ENCODE measurements around the gene SP3. TPM values are rescaled to one million over a fixed set of nuclear protein-coding genes. Genes with fewer than 3 reads are reported as not detected.
A peak's percentile ranks its signal among the peaks of the same experiment; 100 is the strongest.

The SP3 gene
- total and polyA plus RNA-seq, 9 of the 15 experiments (the other 6 are each of a cell fraction or from before 2014, with no cell fraction given) = 12.0 to 106 (median 74.9) TPM

DNA sequence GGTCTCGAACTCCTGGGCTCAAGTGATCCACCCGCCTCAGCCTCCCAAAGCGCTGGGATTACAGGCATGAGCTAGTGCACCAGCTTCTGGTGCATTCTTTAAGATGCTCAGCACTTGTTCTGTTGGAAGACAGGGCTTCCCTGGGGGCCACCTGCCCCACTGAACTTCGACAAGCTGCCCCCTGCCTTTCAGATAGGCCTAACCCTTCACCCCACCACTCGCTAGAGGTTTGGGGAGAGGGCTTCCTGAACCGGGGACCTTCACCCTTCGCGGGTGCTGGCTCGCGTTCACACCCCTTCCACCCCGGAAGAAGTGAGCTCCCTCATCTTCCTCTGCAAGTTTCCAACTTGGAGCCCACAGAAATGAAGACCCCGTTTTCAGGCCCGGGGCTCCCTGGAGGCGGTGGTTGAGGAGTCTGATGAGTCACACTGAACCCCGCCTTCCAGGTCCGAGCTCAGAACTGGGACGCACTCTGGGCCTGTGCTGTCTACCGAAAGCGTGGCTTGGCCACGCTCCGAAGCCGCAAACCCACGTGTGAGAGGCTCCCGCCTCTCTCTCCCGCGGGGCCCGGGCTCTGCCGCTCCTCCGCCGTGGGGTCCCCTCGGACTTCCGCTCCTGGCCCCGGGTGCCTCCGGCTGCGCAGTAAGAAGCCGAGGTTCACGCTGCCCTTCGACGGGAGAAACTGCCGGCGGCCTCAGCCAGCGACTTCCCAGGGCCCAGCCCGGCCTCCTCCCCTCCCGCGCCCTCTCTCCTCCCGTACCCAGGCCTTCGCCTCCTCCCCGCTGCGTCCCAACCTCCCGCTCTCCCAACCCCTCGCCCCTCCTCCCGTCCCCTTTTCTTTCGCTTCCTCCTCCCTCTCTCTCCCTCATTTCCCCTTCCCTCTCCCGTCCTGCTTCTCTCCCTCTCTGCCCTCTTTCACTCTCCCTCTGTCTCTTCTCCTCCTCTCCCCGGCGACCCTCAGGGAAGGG, 47.5 kb upstream of the SP3 start (continued):
- TF ChIP-seq, protein P1, sequence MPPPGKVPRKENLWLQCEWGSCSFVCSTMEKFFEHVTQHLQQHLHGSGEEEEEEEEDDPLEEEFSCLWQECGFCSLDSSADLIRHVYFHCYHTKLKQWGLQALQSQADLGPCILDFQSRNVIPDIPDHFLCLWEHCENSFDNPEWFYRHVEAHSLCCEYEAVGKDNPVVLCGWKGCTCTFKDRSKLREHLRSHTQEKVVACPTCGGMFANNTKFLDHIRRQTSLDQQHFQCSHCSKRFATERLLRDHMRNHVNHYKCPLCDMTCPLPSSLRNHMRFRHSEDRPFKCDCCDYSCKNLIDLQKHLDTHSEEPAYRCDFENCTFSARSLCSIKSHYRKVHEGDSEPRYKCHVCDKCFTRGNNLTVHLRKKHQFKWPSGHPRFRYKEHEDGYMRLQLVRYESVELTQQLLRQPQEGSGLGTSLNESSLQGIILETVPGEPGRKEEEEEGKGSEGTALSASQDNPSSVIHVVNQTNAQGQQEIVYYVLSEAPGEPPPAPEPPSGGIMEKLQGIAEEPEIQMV (tag; conservative IDR thresholded peaks at IDR 0.05; ENCODE audit: low read depth) = no peak
- TF ChIP-seq, protein P2, sequence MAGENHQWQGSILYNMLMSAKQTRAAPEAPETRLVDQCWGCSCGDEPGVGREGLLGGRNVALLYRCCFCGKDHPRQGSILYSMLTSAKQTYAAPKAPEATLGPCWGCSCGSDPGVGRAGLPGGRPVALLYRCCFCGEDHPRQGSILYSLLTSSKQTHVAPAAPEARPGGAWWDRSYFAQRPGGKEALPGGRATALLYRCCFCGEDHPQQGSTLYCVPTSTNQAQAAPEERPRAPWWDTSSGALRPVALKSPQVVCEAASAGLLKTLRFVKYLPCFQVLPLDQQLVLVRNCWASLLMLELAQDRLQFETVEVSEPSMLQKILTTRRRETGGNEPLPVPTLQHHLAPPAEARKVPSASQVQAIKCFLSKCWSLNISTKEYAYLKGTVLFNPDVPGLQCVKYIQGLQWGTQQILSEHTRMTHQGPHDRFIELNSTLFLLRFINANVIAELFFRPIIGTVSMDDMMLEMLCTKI (IDR thresholded peaks at IDR 0.05; ENCODE audit: partially characterized antibody) = no peak
- TF ChIP-seq, protein P3, sequence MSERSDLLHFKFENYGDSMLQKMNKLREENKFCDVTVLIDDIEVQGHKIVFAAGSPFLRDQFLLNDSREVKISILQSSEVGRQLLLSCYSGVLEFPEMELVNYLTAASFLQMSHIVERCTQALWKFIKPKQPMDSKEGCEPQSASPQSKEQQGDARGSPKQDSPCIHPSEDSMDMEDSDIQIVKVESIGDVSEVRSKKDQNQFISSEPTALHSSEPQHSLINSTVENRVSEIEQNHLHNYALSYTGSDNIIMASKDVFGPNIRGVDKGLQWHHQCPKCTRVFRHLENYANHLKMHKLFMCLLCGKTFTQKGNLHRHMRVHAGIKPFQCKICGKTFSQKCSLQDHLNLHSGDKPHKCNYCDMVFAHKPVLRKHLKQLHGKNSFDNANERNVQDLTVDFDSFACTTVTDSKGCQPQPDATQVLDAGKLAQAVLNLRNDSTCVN (CRISPR knock-in tag; IDR thresholded peaks at IDR 0.05) = 0 out of 2 replicates have a peak, but pooled peaks have one; percentile 35
- TF ChIP-seq PURB (CRISPR knock-in tag; IDR thresholded peaks at IDR 0.05; ENCODE audit: low read depth) (no peak), GTF2F1 (IDR thresholded peaks at IDR 0.05; ENCODE audit: low read depth, low read length) (no peak), TAF1 (IDR thresholded peaks at IDR 0.05; ENCODE audit: control insufficient read depth, extremely low read depth, insufficient read depth, low read length, severe bottlenecking) (no peak), MEIS2 (IDR thresholded peaks at IDR 0.05; ENCODE audit: partially characterized antibody) (no peak)
- TF ChIP-seq, protein P4, sequence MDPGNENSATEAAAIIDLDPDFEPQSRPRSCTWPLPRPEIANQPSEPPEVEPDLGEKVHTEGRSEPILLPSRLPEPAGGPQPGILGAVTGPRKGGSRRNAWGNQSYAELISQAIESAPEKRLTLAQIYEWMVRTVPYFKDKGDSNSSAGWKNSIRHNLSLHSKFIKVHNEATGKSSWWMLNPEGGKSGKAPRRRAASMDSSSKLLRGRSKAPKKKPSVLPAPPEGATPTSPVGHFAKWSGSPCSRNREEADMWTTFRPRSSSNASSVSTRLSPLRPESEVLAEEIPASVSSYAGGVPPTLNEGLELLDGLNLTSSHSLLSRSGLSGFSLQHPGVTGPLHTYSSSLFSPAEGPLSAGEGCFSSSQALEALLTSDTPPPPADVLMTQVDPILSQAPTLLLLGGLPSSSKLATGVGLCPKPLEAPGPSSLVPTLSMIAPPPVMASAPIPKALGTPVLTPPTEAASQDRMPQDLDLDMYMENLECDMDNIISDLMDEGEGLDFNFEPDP (CRISPR knock-in tag; IDR thresholded peaks at IDR 0.05) = no peak
- TF ChIP-seq, protein P5, sequence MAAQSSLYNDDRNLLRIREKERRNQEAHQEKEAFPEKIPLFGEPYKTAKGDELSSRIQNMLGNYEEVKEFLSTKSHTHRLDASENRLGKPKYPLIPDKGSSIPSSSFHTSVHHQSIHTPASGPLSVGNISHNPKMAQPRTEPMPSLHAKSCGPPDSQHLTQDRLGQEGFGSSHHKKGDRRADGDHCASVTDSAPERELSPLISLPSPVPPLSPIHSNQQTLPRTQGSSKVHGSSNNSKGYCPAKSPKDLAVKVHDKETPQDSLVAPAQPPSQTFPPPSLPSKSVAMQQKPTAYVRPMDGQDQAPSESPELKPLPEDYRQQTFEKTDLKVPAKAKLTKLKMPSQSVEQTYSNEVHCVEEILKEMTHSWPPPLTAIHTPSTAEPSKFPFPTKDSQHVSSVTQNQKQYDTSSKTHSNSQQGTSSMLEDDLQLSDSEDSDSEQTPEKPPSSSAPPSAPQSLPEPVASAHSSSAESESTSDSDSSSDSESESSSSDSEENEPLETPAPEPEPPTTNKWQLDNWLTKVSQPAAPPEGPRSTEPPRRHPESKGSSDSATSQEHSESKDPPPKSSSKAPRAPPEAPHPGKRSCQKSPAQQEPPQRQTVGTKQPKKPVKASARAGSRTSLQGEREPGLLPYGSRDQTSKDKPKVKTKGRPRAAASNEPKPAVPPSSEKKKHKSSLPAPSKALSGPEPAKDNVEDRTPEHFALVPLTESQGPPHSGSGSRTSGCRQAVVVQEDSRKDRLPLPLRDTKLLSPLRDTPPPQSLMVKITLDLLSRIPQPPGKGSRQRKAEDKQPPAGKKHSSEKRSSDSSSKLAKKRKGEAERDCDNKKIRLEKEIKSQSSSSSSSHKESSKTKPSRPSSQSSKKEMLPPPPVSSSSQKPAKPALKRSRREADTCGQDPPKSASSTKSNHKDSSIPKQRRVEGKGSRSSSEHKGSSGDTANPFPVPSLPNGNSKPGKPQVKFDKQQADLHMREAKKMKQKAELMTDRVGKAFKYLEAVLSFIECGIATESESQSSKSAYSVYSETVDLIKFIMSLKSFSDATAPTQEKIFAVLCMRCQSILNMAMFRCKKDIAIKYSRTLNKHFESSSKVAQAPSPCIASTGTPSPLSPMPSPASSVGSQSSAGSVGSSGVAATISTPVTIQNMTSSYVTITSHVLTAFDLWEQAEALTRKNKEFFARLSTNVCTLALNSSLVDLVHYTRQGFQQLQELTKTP (IDR thresholded peaks at IDR 0.05; ENCODE audit: low read depth in 1 of 2, partially characterized antibody in 2 of 2) = no peak

Data from K562 (cell line).